SK-N-SH (cell line): ENCODE results near the gene CFAP43.

ENCODE experiments used
- EP300 ChIP-seq, 2 experiments: IDR thresholded peaks; 2 replicates each; pipeline versions ENCODE4 v1.4.0 to v1.6.1; 2012; ENCODE audit warnings: borderline replicate concordance in 1 of 2, low read depth in 1 of 2, low read length in 1 of 2
- GABPA ChIP-seq: IDR thresholded peaks from 2 replicates; pipeline ENCODE4 v1.4.0; 2012; ENCODE audit warnings: low read depth, mild to moderate bottlenecking
- POLR2AphosphoS5 ChIP-seq: IDR thresholded peaks from 2 replicates; pipeline ENCODE4 v1.6.1; 2012; ENCODE audit warnings: low read depth, low read length
- RFX5 ChIP-seq: IDR thresholded peaks from 2 replicates; pipeline ENCODE4 v1.6.1; 2012; ENCODE audit warnings: mild to moderate bottlenecking, improper control_type of control experiment, low read length
- YY1 ChIP-seq: IDR thresholded peaks from 2 replicates; pipeline ENCODE4 v1.4.0; 2012; ENCODE audit warnings: low read depth, mild to moderate bottlenecking
- TF ChIP-seq, protein P1 (sequence below): fragments of 200-600 bp; sonication (generic); IDR thresholded peaks from 2 replicates; pipeline ENCODE4 v1.6.1; 2017; ENCODE audit warnings: antibody characterized with exemption, mild to moderate bottlenecking, moderate library complexity

GRCh38 chr10:104230490-104230889 is 1.7 kb downstream of the CFAP43 start:
- no peak for TF ChIP-seq POLR2AphosphoS5
- no peak for TF ChIP-seq RFX5
- TF ChIP-seq, protein P1, sequence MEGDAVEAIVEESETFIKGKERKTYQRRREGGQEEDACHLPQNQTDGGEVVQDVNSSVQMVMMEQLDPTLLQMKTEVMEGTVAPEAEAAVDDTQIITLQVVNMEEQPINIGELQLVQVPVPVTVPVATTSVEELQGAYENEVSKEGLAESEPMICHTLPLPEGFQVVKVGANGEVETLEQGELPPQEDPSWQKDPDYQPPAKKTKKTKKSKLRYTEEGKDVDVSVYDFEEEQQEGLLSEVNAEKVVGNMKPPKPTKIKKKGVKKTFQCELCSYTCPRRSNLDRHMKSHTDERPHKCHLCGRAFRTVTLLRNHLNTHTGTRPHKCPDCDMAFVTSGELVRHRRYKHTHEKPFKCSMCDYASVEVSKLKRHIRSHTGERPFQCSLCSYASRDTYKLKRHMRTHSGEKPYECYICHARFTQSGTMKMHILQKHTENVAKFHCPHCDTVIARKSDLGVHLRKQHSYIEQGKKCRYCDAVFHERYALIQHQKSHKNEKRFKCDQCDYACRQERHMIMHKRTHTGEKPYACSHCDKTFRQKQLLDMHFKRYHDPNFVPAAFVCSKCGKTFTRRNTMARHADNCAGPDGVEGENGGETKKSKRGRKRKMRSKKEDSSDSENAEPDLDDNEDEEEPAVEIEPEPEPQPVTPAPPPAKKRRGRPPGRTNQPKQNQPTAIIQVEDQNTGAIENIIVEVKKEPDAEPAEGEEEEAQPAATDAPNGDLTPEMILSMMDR = no peak
- no peak for TF ChIP-seq EP300 (IDR thresholded peaks at IDR 0.05; ENCODE audit: borderline replicate concordance in 1 of 2, low read depth in 1 of 2, low read length in 1 of 2)
- TF ChIP-seq GABPA = no peak
- TF ChIP-seq YY1 = no peak
